A673 (cell line): ENCODE data around the gene TSSK2. TPM values are rescaled to one million over a fixed set of nuclear protein-coding genes. Genes with fewer than 3 reads are reported as not detected.

ENCODE experiments used
- BruUV-seq: library from RNA; stranded (reverse); fragments of 400-500 nt; replicated peaks from 2 replicates; lab custom pipeline; 2021; lab: Mats Ljungman, UMichigan
- CTCF ChIA-PET: fragments of 300-600 bp; sonication (Branson Sonifier 250); formaldehyde crosslinking; loops from one replicate; lab custom pipeline; 2022; ENCODE audit warnings: antibody characterized with exemption; lab: Charles Lee
- POLR2A ChIA-PET: fragments of 300-600 bp; sonication (Branson Sonifier 250); formaldehyde crosslinking; loops from one replicate; lab custom pipeline; 2022; ENCODE audit warnings: antibody characterized with exemption; ENCODE audit not compliant: low non-redundant PET; lab: Charles Lee
- DNase-seq: peaks from one replicate; pipeline ENCODE4 v3.0.0-alpha.2; 2015; ENCODE audit warnings: low spot score
- H3K27ac ChIP-seq: fragments of 200-600 bp; sonication (generic); 2 replicates; pipeline ENCODE4 v1.5.1; 2016; ENCODE audit warnings: mixed run types, low read depth, mild to moderate bottlenecking, mixed read lengths, antibody characterized with exemption, low read length; ENCODE audit not compliant: poor library complexity, severe bottlenecking
- H3K27me3 ChIP-seq: fragments of 200-600 bp; sonication (generic); replicated peaks from 2 replicates; pipeline ENCODE4 v1.6.1; 2017; ENCODE audit warnings: mixed run types, low read depth, mild to moderate bottlenecking, mixed read lengths, antibody characterized with exemption, low read length; ENCODE audit not compliant: insufficient read depth, poor library complexity
- H3K36me3 ChIP-seq: fragments of 200-600 bp; sonication (generic); 2 replicates; pipeline ENCODE4 v1.6.1; 2016; ENCODE audit warnings: mixed run types, mild to moderate bottlenecking, mixed read lengths, antibody characterized with exemption, low read length; ENCODE audit not compliant: insufficient read depth, poor library complexity, severe bottlenecking
- H3K4me1 ChIP-seq: fragments of 200-600 bp; sonication (generic); 2 replicates; pipeline ENCODE4 v1.6.1; 2017; ENCODE audit warnings: mixed run types, mild to moderate bottlenecking, mixed read lengths, antibody characterized with exemption, low read length; ENCODE audit not compliant: insufficient read depth, poor library complexity, severe bottlenecking
- H3K4me3 ChIP-seq: fragments of 200-600 bp; sonication (generic); 2 replicates; pipeline ENCODE4 v1.5.1; 2016; ENCODE audit warnings: low read depth, mixed run types, mild to moderate bottlenecking, mixed read lengths, low read length; ENCODE audit not compliant: poor library complexity, severe bottlenecking
- H3K9me3 ChIP-seq: fragments of 200-600 bp; sonication (generic); 2 replicates; pipeline ENCODE4 v1.6.1; 2016; ENCODE audit warnings: mixed run types, low read depth, mild to moderate bottlenecking, mixed read lengths, antibody characterized with exemption, low read length; ENCODE audit not compliant: poor library complexity, severe bottlenecking
- EZH2 ChIP-seq: fragments of 200-600 bp; sonication (generic); IDR thresholded peaks from 2 replicates; pipeline ENCODE4 v1.6.1; 2017; ENCODE audit warnings: borderline replicate concordance, low read depth, mild to moderate bottlenecking, mixed read lengths, antibody characterized with exemption, low read length; ENCODE audit not compliant: poor library complexity, severe bottlenecking
- intact Hi-C: fragments of 100-400 bp; cut with micrococcal nuclease; formaldehyde crosslinking; loops from one replicate; pipeline ENCODE4 v1.10.0; 2022; ENCODE audit not compliant: unreplicated experiment
- total RNA-seq: library from RNA; stranded (reverse); gene quantifications from 2 replicates; pipeline ENCODE4 v1.2.3, GENCODE V29; 2021
- TF ChIP-seq, protein P1 (sequence below): fragments of 300-800, 200-600 bp; sonication (generic); conservative IDR thresholded peaks from 2 replicates; pipeline ENCODE4 v1.5.1; 2017; ENCODE audit warnings: low read depth, mild to moderate bottlenecking, antibody characterized with exemption, low read length, moderate library complexity, mixed read lengths

TSSK2 gene
- total RNA-seq, 1 experiment from 2014 or later = not detected

DNA sequence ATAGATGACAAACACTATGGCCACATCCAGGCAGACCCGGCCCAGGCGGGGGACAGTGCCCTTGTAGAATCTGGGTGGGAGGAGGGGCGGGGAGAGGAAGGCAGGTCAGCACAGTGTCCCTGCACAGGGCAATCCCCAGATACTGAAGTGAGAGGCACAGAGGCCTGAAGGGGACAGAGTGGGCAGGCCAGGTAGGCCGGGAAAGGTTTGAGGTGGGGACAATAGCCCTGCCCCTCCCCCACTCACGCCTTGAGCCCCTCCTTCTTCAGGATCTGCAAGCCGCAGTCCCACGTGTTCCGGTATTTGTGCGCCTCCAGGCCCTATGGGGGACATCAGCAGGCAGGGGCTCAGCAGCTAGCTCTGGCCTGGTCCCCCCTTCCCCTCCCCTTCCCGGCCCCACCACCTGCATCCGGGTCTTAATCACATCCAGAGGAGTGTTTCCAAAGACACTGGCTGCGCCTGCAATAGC, 45.1 kb downstream of the TSSK2 start:
- peaks cover 46% of the 10 kb centered on the region for H3K4me1 ChIP-seq
- no peak for TF ChIP-seq EZH2
- TF ChIP-seq, protein P1, sequence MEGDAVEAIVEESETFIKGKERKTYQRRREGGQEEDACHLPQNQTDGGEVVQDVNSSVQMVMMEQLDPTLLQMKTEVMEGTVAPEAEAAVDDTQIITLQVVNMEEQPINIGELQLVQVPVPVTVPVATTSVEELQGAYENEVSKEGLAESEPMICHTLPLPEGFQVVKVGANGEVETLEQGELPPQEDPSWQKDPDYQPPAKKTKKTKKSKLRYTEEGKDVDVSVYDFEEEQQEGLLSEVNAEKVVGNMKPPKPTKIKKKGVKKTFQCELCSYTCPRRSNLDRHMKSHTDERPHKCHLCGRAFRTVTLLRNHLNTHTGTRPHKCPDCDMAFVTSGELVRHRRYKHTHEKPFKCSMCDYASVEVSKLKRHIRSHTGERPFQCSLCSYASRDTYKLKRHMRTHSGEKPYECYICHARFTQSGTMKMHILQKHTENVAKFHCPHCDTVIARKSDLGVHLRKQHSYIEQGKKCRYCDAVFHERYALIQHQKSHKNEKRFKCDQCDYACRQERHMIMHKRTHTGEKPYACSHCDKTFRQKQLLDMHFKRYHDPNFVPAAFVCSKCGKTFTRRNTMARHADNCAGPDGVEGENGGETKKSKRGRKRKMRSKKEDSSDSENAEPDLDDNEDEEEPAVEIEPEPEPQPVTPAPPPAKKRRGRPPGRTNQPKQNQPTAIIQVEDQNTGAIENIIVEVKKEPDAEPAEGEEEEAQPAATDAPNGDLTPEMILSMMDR = no peak
- BruUV-seq = no TSS peak

DNA sequence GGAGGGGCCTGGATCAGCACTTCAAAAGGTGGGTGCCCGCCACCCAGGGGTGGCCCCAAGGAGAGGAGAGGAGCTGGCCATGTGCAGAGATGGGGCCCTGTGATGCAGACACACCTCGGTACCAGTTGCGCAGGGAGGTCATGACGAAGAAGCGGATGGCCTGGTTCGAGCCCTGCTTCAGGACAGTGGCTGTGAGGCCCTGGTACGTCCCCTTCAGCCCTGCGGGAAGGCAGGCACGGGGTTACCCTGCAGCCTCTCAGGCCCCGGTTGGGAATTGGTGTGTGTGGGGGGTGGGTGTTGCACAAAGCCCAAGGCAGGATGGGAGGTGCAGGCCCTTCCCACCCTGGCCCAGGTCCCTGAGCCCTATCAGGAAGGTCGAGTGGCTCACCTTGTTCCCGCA, 45.6 kb downstream of the TSSK2 start:
- DNase-seq = no peak
- intact Hi-C loops = loop anchor here (5.0 kb wide), 1 partner anchor 116 kb away; the partner anchor contains the start of gene CLTCL1
- no TSS peak for BruUV-seq
- H3K9me3 ChIP-seq = no peaks in the 10 kb centered on the region
- POLR2A ChIA-PET = no interaction called here
- no peaks in the 10 kb centered on the region for H3K27me3 ChIP-seq
- CTCF ChIA-PET = no interaction called here
- H3K36me3 ChIP-seq = peaks cover 19% of the 10 kb centered on the region
- peak overlapping the region; percentile 81 for H3K27ac ChIP-seq
- H3K4me3 ChIP-seq = peak overlapping the region; percentile 87
- peaks cover 46% of the 10 kb centered on the region for H3K4me1 ChIP-seq
- no peak for TF ChIP-seq EZH2
- TF ChIP-seq, protein P1 = no peak

More for the DNA sequence above, 45.1 kb downstream of the TSSK2 start:
- POLR2A ChIA-PET = no interaction called here
- intact Hi-C loops = loop anchor here (5.0 kb wide), 1 partner anchor 116 kb away; the partner anchor contains the start of gene CLTCL1
- H3K36me3 ChIP-seq = peaks cover 19% of the 10 kb centered on the region
- H3K27me3 ChIP-seq = no peaks in the 10 kb centered on the region
- no peaks in the 10 kb centered on the region for H3K9me3 ChIP-seq
- no peak overlapping the region for H3K4me3 ChIP-seq
- H3K27ac ChIP-seq = peak overlapping the region; percentile 81
- no peak for DNase-seq
- CTCF ChIA-PET = no interaction called here

DNA sequence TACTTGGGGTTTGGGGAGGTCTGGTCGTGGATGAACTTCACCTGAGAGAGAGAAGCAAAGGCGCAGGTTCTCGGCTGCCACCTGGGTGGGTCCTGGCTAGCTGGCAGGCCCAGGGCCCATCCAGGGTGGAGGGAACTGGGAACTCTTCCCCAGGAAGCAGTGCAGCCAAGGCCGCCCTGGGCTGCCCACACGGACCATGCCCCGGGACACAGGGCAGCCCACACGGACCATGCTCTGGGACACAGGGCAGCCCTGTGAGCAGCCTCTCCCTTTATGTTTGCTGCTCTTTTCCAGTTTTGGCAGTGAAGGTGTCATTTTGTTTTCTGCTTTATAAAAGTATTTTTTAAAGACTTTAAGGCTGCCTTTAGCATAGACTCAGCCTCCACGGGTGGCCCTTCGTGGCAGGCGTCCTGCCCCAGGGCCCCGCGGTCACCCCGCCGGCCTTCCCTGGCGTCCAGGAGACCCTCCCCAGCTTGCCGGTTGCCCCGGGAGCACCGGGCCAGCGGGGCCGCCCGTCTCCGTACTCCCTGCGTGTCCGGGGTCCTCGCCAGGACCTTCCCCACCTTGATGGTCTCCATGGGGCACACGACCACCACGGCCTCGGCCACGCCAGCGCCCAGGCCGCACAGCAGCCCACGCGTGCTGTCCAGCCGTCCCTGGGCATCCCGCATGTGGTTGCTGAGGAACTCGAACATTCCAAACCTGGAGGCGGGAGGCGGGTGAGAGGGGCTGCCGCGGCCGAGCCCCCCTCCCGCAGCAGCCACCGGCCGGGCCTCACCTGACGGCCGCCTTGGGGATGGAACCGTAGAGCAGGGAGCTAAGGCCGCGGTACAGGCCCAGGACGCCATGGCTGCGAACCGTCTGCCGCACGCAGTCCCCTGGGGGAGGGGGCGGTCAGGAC, 46.3 kb downstream of the TSSK2 start:
- Histone ChIP-seq H3K27ac (peak overlapping the region; percentile 81), H3K4me3 (peak overlapping the region; percentile 87), H3K4me1 (peaks cover 45% of the 10 kb centered on the region), H3K27me3 (no peaks in the 10 kb centered on the region), H3K9me3 (no peaks in the 10 kb centered on the region), H3K36me3 (peaks cover 19% of the 10 kb centered on the region)
- DNase-seq = no peak
- no TSS peak for BruUV-seq
- ChIA-PET POLR2A (no interaction called here), CTCF (interaction anchor here (2.8 kb wide), 1 partner anchor 452 kb away, joined by 12 read pairs; no protein-coding TSS in a partner anchor)
- no peak for TF ChIP-seq EZH2
- TF ChIP-seq, protein P1 = no peak
- intact Hi-C loops = loop anchor here (2.0 to 5.0 kb wide), 2 partner anchors 115 to 455 kb away; partner anchors contain the start of gene CLTCL1
